SU-DHL-6 (cell line): ENCODE results near the gene SPEF1.

ENCODE experiments used
- H2AFZ ChIP-seq: fragments of 200-600 bp; sonication (generic); 2 replicates; pipeline ENCODE4 v1.6.1; 2014; ENCODE audit warnings: low read depth, mild to moderate bottlenecking, moderate library complexity, mixed read lengths, antibody characterized with exemption, low read length; ENCODE audit not compliant: severe bottlenecking
- H3F3A ChIP-seq: fragments of 200-600 bp; shearing (Covaris generic); 2 replicates; pipeline ENCODE4 v1.6.0; 2016; ENCODE audit warnings: antibody characterized with exemption, mild to moderate bottlenecking; ENCODE audit not compliant: insufficient read depth
- H3K27ac ChIP-seq: fragments of 200-600 bp; sonication (generic); 2 replicates; pipeline ENCODE4 v1.5.1; 2016; ENCODE audit warnings: low read depth, mild to moderate bottlenecking, low read length, moderate library complexity, mixed read lengths
- H3K27me3 ChIP-seq: fragments of 200-600 bp; sonication (generic), shearing (Covaris generic); 2 replicates; pipeline ENCODE4 v1.6.0; 2014; ENCODE audit warnings: mild to moderate bottlenecking, low read length
- H3K36me3 ChIP-seq: fragments of 200-600 bp; sonication (generic); 2 replicates; pipeline ENCODE4 v1.6.1; 2014; ENCODE audit warnings: mild to moderate bottlenecking, low read length, mixed read lengths
- H3K4me2 ChIP-seq: fragments of 300-600, 200-600 bp; shearing (Covaris generic), sonication (generic); 2 replicates; pipeline ENCODE4 v1.6.0; 2014; ENCODE audit warnings: low read length, low read depth, mild to moderate bottlenecking; ENCODE audit not compliant: poor library complexity, severe bottlenecking
- H3K4me3 ChIP-seq: fragments of 200-600 bp; sonication (generic); 2 replicates; pipeline ENCODE4 v1.5.1; 2014; ENCODE audit warnings: antibody characterized with exemption, low read length, mild to moderate bottlenecking, mixed read lengths; ENCODE audit not compliant: insufficient read depth, poor library complexity, severe bottlenecking
- H3K79me2 ChIP-seq: fragments of 200-600 bp; sonication (generic); 2 replicates; pipeline ENCODE4 v1.6.1; 2014; ENCODE audit warnings: mild to moderate bottlenecking, low read length, moderate library complexity; ENCODE audit not compliant: insufficient read depth
- H3K9ac ChIP-seq: fragments of 200-600 bp; sonication (generic); 2 replicates; pipeline ENCODE4 v1.7.0; 2014; ENCODE audit warnings: mild to moderate bottlenecking, low read length
- H3K9me2 ChIP-seq: fragments of 200-600 bp; sonication (generic); replicated peaks from 2 replicates; pipeline ENCODE4 v1.6.1; 2014; ENCODE audit warnings: low read length; ENCODE audit not compliant: insufficient read depth
- H3K9me3 ChIP-seq: fragments of 200-600 bp; sonication (generic); 2 replicates; pipeline ENCODE4 v1.6.1; 2014; ENCODE audit warnings: low read length, mixed read lengths; ENCODE audit not compliant: insufficient read depth
- H4K20me1 ChIP-seq: fragments of 200-600 bp; sonication (generic); 2 replicates; pipeline ENCODE4 v1.6.1; 2014; ENCODE audit warnings: low read depth, mild to moderate bottlenecking, antibody characterized with exemption, low read length, moderate library complexity, mixed read lengths
- EZH2phosphoT487 ChIP-seq: fragments of 200-600 bp; sonication (generic), shearing (Covaris generic); conservative IDR thresholded peaks from 2 replicates; pipeline ENCODE4 v1.6.1; 2018; ENCODE audit warnings: mild to moderate bottlenecking, antibody characterized with exemption, low read length, moderate library complexity, mixed read lengths
- TF ChIP-seq, protein P1 (sequence below): fragments of 200-600 bp; sonication (generic); IDR thresholded peaks from one replicate; pipeline ENCODE4 v1.5.1; 2017; ENCODE audit warnings: antibody characterized with exemption, mild to moderate bottlenecking, low read length, moderate library complexity; ENCODE audit not compliant: insufficient read depth, poor library complexity, severe bottlenecking

SPEF1 gene

DNA sequence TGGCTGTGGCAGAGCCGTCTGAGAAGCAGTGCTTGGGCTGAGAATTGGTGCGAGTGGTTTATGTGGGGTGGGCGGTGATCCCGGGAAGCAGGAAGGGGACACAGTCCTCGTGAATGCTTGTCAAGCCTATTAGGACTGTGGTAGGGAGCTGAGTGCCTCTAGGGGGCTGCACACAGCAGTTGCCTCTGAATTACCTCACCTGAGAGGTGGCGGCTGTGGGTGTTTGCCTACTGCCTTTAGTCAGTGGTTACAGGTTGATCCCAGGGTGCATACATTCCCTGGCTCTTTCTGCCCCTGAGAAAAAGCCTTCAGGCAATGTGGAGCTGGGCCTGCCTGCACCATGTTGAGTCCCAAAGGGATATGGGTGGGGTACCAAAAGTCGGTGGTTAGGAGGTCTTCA lies 44.3 kb upstream of the SPEF1 start:
- Histone ChIP-seq H2AFZ (no peak overlapping the region), H3K4me2 (no peak overlapping the region), H3K9me2 (no peaks in the 10 kb centered on the region), H3K9ac (no peak overlapping the region), H3F3A (no peaks in the 10 kb centered on the region), H3K27me3 (no peaks in the 10 kb centered on the region), H3K36me3 (no peaks in the 10 kb centered on the region), H3K27ac (no peak overlapping the region), H3K9me3 (no peaks in the 10 kb centered on the region), H3K4me3 (no peak overlapping the region), H3K79me2 (peaks cover 8% of the 10 kb centered on the region; the same call in 1 of the 2 replicates), H4K20me1 (no peaks in the 10 kb centered on the region)
- TF ChIP-seq, protein P1, sequence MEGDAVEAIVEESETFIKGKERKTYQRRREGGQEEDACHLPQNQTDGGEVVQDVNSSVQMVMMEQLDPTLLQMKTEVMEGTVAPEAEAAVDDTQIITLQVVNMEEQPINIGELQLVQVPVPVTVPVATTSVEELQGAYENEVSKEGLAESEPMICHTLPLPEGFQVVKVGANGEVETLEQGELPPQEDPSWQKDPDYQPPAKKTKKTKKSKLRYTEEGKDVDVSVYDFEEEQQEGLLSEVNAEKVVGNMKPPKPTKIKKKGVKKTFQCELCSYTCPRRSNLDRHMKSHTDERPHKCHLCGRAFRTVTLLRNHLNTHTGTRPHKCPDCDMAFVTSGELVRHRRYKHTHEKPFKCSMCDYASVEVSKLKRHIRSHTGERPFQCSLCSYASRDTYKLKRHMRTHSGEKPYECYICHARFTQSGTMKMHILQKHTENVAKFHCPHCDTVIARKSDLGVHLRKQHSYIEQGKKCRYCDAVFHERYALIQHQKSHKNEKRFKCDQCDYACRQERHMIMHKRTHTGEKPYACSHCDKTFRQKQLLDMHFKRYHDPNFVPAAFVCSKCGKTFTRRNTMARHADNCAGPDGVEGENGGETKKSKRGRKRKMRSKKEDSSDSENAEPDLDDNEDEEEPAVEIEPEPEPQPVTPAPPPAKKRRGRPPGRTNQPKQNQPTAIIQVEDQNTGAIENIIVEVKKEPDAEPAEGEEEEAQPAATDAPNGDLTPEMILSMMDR = no peak
- TF ChIP-seq EZH2phosphoT487 = no peak

GRCh38 chr20:3823881-3824280 lies 42.6 kb upstream of the SPEF1 start:
- no peak for TF ChIP-seq EZH2phosphoT487
- TF ChIP-seq, protein P1 = no peak
- Histone ChIP-seq H2AFZ (no peak overlapping the region), H3K27me3 (no peaks in the 10 kb centered on the region), H3K79me2 (peaks cover 8% of the 10 kb centered on the region; the same call in 1 of the 2 replicates), H3F3A (peaks cover 3% of the 10 kb centered on the region; the same call in 1 of the 2 replicates), H3K27ac (no peak overlapping the region), H3K4me2 (no peak overlapping the region), H3K9ac (no peak overlapping the region), H3K36me3 (no peaks in the 10 kb centered on the region), H3K9me3 (no peaks in the 10 kb centered on the region), H3K9me2 (no peaks in the 10 kb centered on the region), H4K20me1 (no peaks in the 10 kb centered on the region), H3K4me3 (no peak overlapping the region)

DNA sequence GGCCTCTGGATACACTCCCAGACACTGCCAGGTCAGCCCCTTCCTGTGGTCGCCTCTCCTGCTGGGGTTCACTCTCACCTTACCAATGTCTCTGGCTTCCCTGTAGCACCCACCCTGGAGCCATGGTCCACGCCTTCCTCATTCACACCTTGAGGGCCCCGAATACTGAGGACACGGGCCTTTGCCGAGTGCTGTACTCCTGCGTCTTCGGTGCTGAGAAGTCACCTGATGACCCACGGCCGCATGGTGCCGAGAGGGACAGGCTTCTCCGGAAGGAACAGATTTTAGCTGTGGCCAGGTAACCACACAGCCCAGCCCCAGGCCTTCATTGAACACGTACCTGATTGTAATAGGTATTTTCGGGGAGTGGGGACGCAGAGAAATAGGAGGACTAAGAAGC lies 40.7 kb upstream of the SPEF1 start:
- no peaks in the 10 kb centered on the region for H3K36me3 ChIP-seq
- H3K27ac ChIP-seq = no peak overlapping the region
- TF ChIP-seq, protein P1 = no peak
- no peak for TF ChIP-seq EZH2phosphoT487
- H3K27me3 ChIP-seq = no peaks in the 10 kb centered on the region
- H3F3A ChIP-seq = peaks cover 5% of the 10 kb centered on the region; the same call in 1 of the 2 replicates
- peaks cover 8% of the 10 kb centered on the region; the same call in 1 of the 2 replicates for H3K79me2 ChIP-seq
- no peak overlapping the region for H3K4me2 ChIP-seq
- no peaks in the 10 kb centered on the region for H3K9me2 ChIP-seq
- H3K4me3 ChIP-seq = no peak overlapping the region
- no peak overlapping the region for H2AFZ ChIP-seq
- no peaks in the 10 kb centered on the region for H3K9me3 ChIP-seq
- no peak overlapping the region for H3K9ac ChIP-seq
- no peaks in the 10 kb centered on the region for H4K20me1 ChIP-seq
